Measurements from ENCODE around the gene TSHZ1.

Gene TSHZ1

DNA sequence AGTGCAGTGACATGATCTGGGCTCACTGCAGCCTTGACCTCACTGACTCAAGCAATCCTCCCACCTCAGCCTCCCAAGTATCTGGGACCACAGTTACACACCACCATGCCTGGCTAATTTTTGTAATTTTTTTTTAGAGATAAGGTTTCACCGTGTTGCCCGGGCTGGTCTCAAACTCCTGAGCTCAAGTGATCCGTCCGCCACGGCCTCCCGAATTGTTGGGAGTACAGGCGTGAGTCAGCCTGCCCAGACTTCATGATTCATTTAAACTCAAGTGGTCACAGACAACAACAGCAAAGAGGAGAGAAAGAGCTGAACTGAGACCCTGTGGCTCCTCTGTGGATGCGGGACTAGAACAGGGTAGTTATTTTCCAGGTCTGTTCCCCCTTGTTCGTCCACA is 83.0 kb downstream of the TSHZ1 start:
- no peak overlapping the region for H3K4me2 ChIP-seq (ENCODE audit: low read length)
- H3K36me3 ChIP-seq (ENCODE audit: insufficient read depth, low read length) = no peaks in the 10 kb centered on the region
- no peak overlapping the region for H3K9ac ChIP-seq (ENCODE audit: low read length)
- no peaks in the 10 kb centered on the region for H3K4me1 ChIP-seq (ENCODE audit: insufficient read depth, low read length, severe bottlenecking)
- H3F3A ChIP-seq (ENCODE audit: insufficient read depth, low read length) = no peaks in the 10 kb centered on the region
- H3K4me3 ChIP-seq (ENCODE audit: low read depth, low read length, poor library complexity, severe bottlenecking) = no peak overlapping the region
- no peaks in the 10 kb centered on the region for H4K20me1 ChIP-seq (ENCODE audit: insufficient read depth, low read length)
- no peak for TF ChIP-seq EZH2 (IDR thresholded peaks at IDR 0.05; ENCODE audit: borderline replicate concordance, low read length)
- TF ChIP-seq, protein P1, sequence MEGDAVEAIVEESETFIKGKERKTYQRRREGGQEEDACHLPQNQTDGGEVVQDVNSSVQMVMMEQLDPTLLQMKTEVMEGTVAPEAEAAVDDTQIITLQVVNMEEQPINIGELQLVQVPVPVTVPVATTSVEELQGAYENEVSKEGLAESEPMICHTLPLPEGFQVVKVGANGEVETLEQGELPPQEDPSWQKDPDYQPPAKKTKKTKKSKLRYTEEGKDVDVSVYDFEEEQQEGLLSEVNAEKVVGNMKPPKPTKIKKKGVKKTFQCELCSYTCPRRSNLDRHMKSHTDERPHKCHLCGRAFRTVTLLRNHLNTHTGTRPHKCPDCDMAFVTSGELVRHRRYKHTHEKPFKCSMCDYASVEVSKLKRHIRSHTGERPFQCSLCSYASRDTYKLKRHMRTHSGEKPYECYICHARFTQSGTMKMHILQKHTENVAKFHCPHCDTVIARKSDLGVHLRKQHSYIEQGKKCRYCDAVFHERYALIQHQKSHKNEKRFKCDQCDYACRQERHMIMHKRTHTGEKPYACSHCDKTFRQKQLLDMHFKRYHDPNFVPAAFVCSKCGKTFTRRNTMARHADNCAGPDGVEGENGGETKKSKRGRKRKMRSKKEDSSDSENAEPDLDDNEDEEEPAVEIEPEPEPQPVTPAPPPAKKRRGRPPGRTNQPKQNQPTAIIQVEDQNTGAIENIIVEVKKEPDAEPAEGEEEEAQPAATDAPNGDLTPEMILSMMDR (IDR thresholded peaks at IDR 0.05; ENCODE audit: low read length) = no peak
- H2AFZ ChIP-seq (ENCODE audit: low read length) = no peak overlapping the region
- H3K27ac ChIP-seq (ENCODE audit: low read depth, low read length, poor library complexity, severe bottlenecking) = no peak overlapping the region
- H3K79me2 ChIP-seq (ENCODE audit: insufficient read depth, low read length) = no peaks in the 10 kb centered on the region
- no peaks in the 10 kb centered on the region for H3K9me3 ChIP-seq (ENCODE audit: low read length)
- no peaks in the 10 kb centered on the region for H3K27me3 ChIP-seq (ENCODE audit: insufficient read depth, low read length)
- H3K9me2 ChIP-seq (ENCODE audit: low read depth, low read length) = no peaks in the 10 kb centered on the region

DNA sequence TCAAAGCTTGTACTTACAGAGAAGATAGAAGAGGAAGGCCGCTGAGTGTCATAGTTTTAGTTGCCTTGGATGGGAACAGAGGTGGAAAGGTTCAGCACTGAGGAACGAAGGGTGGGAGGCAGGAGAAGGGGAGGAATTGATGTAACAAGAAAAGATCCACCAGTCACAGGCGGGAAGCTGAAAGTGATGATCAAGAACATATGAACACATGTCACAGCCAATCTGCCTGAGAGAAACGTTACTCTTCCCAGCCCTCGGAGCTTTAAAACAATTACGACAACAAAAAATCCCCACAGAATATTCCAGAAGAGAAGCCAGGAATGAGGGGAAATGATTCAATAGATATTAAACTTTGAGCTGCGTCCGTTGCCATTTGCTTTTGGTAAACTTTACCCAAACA is 87.1 kb downstream of the TSHZ1 start:
- Histone ChIP-seq H3K9ac (ENCODE audit: low read length) (no peak overlapping the region), H3K9me3 (ENCODE audit: low read length) (no peaks in the 10 kb centered on the region)
- no peak for TF ChIP-seq EZH2 (IDR thresholded peaks at IDR 0.05; ENCODE audit: borderline replicate concordance, low read length)
- TF ChIP-seq, protein P1 (IDR thresholded peaks at IDR 0.05; ENCODE audit: low read length) = no peak

DNA sequence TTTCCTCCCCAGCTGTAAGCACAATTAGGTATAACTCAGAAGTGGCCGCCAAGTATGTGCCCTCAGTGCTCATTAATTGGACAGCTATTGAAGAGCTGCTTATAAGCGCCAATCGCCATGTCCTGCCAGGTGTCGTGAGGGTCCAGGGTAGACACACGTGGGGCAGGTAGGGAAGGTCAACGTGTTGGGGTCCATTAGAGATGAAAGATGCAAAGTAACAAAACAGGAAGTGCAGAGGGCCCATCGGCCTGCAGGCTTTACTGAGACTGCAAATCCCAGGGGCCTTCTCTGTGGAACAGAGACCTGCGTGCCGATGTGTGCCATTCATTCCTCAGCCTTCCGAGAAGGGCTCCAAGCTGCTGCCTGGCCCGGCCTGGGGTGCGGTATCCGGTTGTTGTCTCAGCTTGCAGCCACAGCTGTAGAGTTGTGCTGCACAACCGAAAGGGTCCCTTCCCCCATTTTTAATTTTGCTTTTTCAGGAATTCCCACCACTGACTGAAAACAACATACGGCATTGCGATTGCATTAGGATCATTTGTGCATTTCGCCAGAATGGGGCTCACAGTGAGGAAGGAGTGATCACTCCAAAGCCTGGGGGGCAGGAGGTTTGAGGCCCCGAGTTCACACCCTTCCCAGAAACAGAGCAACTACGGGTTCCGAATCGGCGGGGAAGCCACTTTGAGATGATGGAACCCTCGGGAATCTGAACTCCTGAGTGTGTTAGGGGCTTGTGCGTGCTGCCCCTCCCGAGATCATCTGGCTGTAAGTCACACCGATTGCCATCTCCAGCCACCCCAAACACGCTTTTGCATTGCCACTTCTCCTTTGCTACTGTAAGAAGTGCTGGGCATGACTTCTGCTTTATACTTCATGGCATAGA is 94.3 kb downstream of the TSHZ1 start:
- H3K36me3 ChIP-seq (ENCODE audit: insufficient read depth, low read length) = no peaks in the 10 kb centered on the region
- H3K27ac ChIP-seq (ENCODE audit: low read depth, low read length, poor library complexity, severe bottlenecking) = no peak overlapping the region
- no peaks in the 10 kb centered on the region for H3K9me3 ChIP-seq (ENCODE audit: low read length)
- no peak overlapping the region for H3K4me3 ChIP-seq (ENCODE audit: low read depth, low read length, poor library complexity, severe bottlenecking)
- no peaks in the 10 kb centered on the region for H3K4me1 ChIP-seq (ENCODE audit: insufficient read depth, low read length, severe bottlenecking)
- H3K4me2 ChIP-seq (ENCODE audit: low read length) = no peak overlapping the region
- no peaks in the 10 kb centered on the region for H3F3A ChIP-seq (ENCODE audit: insufficient read depth, low read length)
- TF ChIP-seq EZH2 (IDR thresholded peaks at IDR 0.05; ENCODE audit: borderline replicate concordance, low read length) = no peak
- TF ChIP-seq, protein P1 (IDR thresholded peaks at IDR 0.05; ENCODE audit: low read length) = no peak
- no peaks in the 10 kb centered on the region for H3K9me2 ChIP-seq (ENCODE audit: low read depth, low read length)
- H3K27me3 ChIP-seq (ENCODE audit: insufficient read depth, low read length) = no peaks in the 10 kb centered on the region
- H4K20me1 ChIP-seq (ENCODE audit: insufficient read depth, low read length) = no peaks in the 10 kb centered on the region
- H2AFZ ChIP-seq (ENCODE audit: low read length) = no peak overlapping the region
- H3K79me2 ChIP-seq (ENCODE audit: insufficient read depth, low read length) = no peaks in the 10 kb centered on the region
- no peak overlapping the region for H3K9ac ChIP-seq (ENCODE audit: low read length)

More for the DNA sequence above, 87.1 kb downstream of the TSHZ1 start:
- H3K36me3 ChIP-seq (ENCODE audit: insufficient read depth, low read length) = no peaks in the 10 kb centered on the region
- no peak overlapping the region for H3K4me3 ChIP-seq (ENCODE audit: low read depth, low read length, poor library complexity, severe bottlenecking)
- H3K27me3 ChIP-seq (ENCODE audit: insufficient read depth, low read length) = no peaks in the 10 kb centered on the region
- no peak overlapping the region for H3K4me2 ChIP-seq (ENCODE audit: low read length)
- H2AFZ ChIP-seq (ENCODE audit: low read length) = no peak overlapping the region
- no peaks in the 10 kb centered on the region for H3K4me1 ChIP-seq (ENCODE audit: insufficient read depth, low read length, severe bottlenecking)
- H3K9me2 ChIP-seq (ENCODE audit: low read depth, low read length) = no peaks in the 10 kb centered on the region
- no peaks in the 10 kb centered on the region for H3K79me2 ChIP-seq (ENCODE audit: insufficient read depth, low read length)
- H3F3A ChIP-seq (ENCODE audit: insufficient read depth, low read length) = no peaks in the 10 kb centered on the region
- no peak overlapping the region for H3K27ac ChIP-seq (ENCODE audit: low read depth, low read length, poor library complexity, severe bottlenecking)
- no peaks in the 10 kb centered on the region for H4K20me1 ChIP-seq (ENCODE audit: insufficient read depth, low read length)
